ENCODE measurements around the gene MROH8. TPM values are rescaled to one million over a fixed set of nuclear protein-coding genes. Genes with fewer than 3 reads are reported as not detected.

MROH8 gene
- total and polyA plus RNA-seq, 8 donors: 0.43 to 6.4 (median 1.8) TPM; not detected in 1

- Histone ChIP-seq H3K4me1 (no peaks in the 10 kb centered on the region), H3K9me3 (no peaks in the 10 kb centered on the region), H3K27me3 (no peaks in the 10 kb centered on the region), H3K36me3 (peaks cover 0 to 23% (median 1%) of the 10 kb centered on the region in 4 donors), H3K4me3 (no peak overlapping the region), H3K27ac (no peak overlapping the region)
- WGBS, 5 donors: 87 to 93% (median 91%) methylated on average over 8 of the region's 8 CpGs
- TF ChIP-seq POLR2A (IDR thresholded peaks at IDR 0.05): no peak
- DNase-seq: no peak
- intact Hi-C loops (cut with DNase I; ENCODE audit: low total_unique reads): no loop called here
Measured at GRCh38 chr20:37144856-37145404, 34.4 kb downstream of the MROH8 start.

- intact Hi-C loops (cut with DNase I; ENCODE audit: low total_unique reads): no loop called here
- Histone ChIP-seq H3K27me3 (no peaks in the 10 kb centered on the region), H3K9me3 (no peaks in the 10 kb centered on the region), H3K36me3 (peaks cover 0 to 22% (median 1%) of the 10 kb centered on the region in 4 donors), H3K27ac (no peak overlapping the region), H3K4me1 (no peaks in the 10 kb centered on the region), H3K4me3 (no peak overlapping the region)
- WGBS, 5 donors: 85 to 94% (median 88%) methylated on average over 3 of the region's 3 CpGs
- no peak for TF ChIP-seq EP300 (IDR thresholded peaks at IDR 0.05)
- TF ChIP-seq CTCF (IDR thresholded peaks at IDR 0.05): no peak
- TF ChIP-seq POLR2A (IDR thresholded peaks at IDR 0.05): no peak
- TF ChIP-seq POLR2AphosphoS5 (IDR thresholded peaks at IDR 0.05): no peak
- DNase-seq: no peak
Measured at GRCh38 chr20:37142708-37143107, 36.6 kb downstream of the MROH8 start.

- H3K27ac ChIP-seq: no peak overlapping the region
- H3K36me3 ChIP-seq: peaks cover 0 to 7% (median 0%) of the 10 kb centered on the region in 4 donors
- 85 to 93% (median 88%) methylated on average over 4 of the region's 4 CpGs for WGBS, 5 donors
- no peaks in the 10 kb centered on the region for H3K27me3 ChIP-seq
- no peak overlapping the region for H3K4me3 ChIP-seq
- no peak for DNase-seq
- TF ChIP-seq POLR2A (IDR thresholded peaks at IDR 0.05) (no peak), EP300 (IDR thresholded peaks at IDR 0.05) (no peak), POLR2AphosphoS5 (IDR thresholded peaks at IDR 0.05) (no peak), CTCF (IDR thresholded peaks at IDR 0.05) (no peak)
- no peaks in the 10 kb centered on the region for H3K9me3 ChIP-seq
- no peaks in the 10 kb centered on the region for H3K4me1 ChIP-seq
- intact Hi-C loops (cut with DNase I; ENCODE audit: low total_unique reads): no loop called here
Measured at GRCh38 chr20:37137547-37137946, 41.8 kb downstream of the MROH8 start.

- WGBS, 5 donors: 82 to 100% (median 96%) methylated on average over 2 of the region's 2 CpGs
- Histone ChIP-seq H3K9me3 (no peaks in the 10 kb centered on the region), H3K27me3 (no peaks in the 10 kb centered on the region), H3K36me3 (peaks cover 0 to 14% (median 0%) of the 10 kb centered on the region in 4 donors), H3K4me3 (no peak overlapping the region), H3K27ac (no peak overlapping the region), H3K4me1 (no peaks in the 10 kb centered on the region)
- intact Hi-C loops (cut with DNase I; ENCODE audit: low total_unique reads): no loop called here
- TF ChIP-seq CTCF (IDR thresholded peaks at IDR 0.05) (no peak), EP300 (IDR thresholded peaks at IDR 0.05) (no peak), POLR2AphosphoS5 (IDR thresholded peaks at IDR 0.05) (no peak), POLR2A (IDR thresholded peaks at IDR 0.05) (no peak)
- DNase-seq: no peak
Measured at GRCh38 chr20:37133952-37134351, 45.4 kb downstream of the MROH8 start.

- Histone ChIP-seq H3K4me3 (no peak overlapping the region), H3K36me3 (peaks cover 0 to 14% (median 0%) of the 10 kb centered on the region in 4 donors), H3K4me1 (no peaks in the 10 kb centered on the region), H3K9me3 (no peaks in the 10 kb centered on the region), H3K27me3 (no peaks in the 10 kb centered on the region), H3K27ac (no peak overlapping the region)
- TF ChIP-seq EP300 (IDR thresholded peaks at IDR 0.05): no peak
- no peak for TF ChIP-seq POLR2AphosphoS5 (IDR thresholded peaks at IDR 0.05)
- no peak for TF ChIP-seq POLR2A (IDR thresholded peaks at IDR 0.05)
- no peak for TF ChIP-seq CTCF (IDR thresholded peaks at IDR 0.05)
- DNase-seq: no peak
- intact Hi-C loops (cut with DNase I; ENCODE audit: low total_unique reads): no loop called here
- 76 to 90% (median 82%) methylated on average over 3 of the region's 3 CpGs for WGBS, 5 donors
Measured at GRCh38 chr20:37131486-37131885, 47.9 kb downstream of the MROH8 start.
